Gastroesophageal sphincter (tissue), 3 donors: Measurements from ENCODE around the gene CEP112.

Experiments
- EP300 ChIP-seq: sonication (generic); formaldehyde crosslinking; IDR thresholded peaks from one replicate; pipeline ENCODE4 v1.6.1; 2017; ENCODE audit warnings: antibody characterized with exemption, mild to moderate bottlenecking
- POLR2A ChIP-seq, 2 donors: fragments of 450-650 bp; IDR thresholded peaks; one replicate each; pipeline ENCODE4 v1.6.1; 2017; ENCODE audit warnings: antibody characterized with exemption in 2 of 2, mild to moderate bottlenecking in 2 of 2, moderate library complexity in 1 of 2
- POLR2AphosphoS5 ChIP-seq: sonication (generic); formaldehyde crosslinking; IDR thresholded peaks from one replicate; pipeline ENCODE4 v1.6.1; 2017; ENCODE audit warnings: antibody characterized with exemption
- TF ChIP-seq, protein P1 (sequence below), 4 experiments: fragments of 200-600 bp in 2 of 4; fragments of 450-650 bp in 2 of 4; sonication (generic) in 1 of 4; IDR thresholded peaks; one replicate each; pipeline ENCODE4 v1.5.1; 2017 to 2019; ENCODE audit warnings: antibody characterized with exemption in 4 of 4, mild to moderate bottlenecking in 2 of 4, moderate library complexity in 2 of 4

DNA sequence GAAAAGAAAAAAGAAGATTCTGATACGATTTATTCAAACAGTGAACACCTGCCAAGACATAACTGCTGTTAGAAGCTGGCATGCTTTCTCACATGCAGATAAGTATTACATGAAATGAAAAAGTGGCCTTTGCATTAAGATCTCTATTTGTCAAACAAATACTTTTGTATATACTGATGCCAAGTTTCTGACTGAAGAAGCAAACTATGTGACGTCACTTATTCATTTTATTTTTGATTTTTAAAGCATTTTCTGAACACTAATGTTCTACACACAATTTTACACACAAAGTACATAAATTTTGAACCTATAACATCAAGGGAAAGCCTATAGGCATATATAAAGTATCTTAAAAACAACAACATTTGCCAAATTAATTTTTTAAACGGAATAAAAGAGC, 153.8 kb downstream of the CEP112 start:
- TF ChIP-seq, protein P1, sequence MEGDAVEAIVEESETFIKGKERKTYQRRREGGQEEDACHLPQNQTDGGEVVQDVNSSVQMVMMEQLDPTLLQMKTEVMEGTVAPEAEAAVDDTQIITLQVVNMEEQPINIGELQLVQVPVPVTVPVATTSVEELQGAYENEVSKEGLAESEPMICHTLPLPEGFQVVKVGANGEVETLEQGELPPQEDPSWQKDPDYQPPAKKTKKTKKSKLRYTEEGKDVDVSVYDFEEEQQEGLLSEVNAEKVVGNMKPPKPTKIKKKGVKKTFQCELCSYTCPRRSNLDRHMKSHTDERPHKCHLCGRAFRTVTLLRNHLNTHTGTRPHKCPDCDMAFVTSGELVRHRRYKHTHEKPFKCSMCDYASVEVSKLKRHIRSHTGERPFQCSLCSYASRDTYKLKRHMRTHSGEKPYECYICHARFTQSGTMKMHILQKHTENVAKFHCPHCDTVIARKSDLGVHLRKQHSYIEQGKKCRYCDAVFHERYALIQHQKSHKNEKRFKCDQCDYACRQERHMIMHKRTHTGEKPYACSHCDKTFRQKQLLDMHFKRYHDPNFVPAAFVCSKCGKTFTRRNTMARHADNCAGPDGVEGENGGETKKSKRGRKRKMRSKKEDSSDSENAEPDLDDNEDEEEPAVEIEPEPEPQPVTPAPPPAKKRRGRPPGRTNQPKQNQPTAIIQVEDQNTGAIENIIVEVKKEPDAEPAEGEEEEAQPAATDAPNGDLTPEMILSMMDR (IDR thresholded peaks at IDR 0.05) = no peak
- TF ChIP-seq POLR2A (IDR thresholded peaks at IDR 0.05) = no peak
- TF ChIP-seq EP300 = no peak
- TF ChIP-seq POLR2AphosphoS5 = no peak
